Cardiac septum (tissue), 1 donor: ENCODE results near the gene GFPT2. TPM values are rescaled to one million over a fixed set of nuclear protein-coding genes. Genes with fewer than 3 reads are reported as not detected.

Experiments used
- total RNA-seq: library from RNA; stranded (reverse); fragmentation: NEBNext Ultra II Directional; extraction: Animal tissue kit (Norgen Biotek cat#: 25700); gene quantifications from one replicate; pipeline ENCODE4 v1.2.1, GENCODE V29; 2021
- donor health status: DM: no; HTN: no; CAD: no.

Gene GFPT2
- total RNA-seq, 1 donor from 2014 or later, result 12.9 TPM

Other genes starting within 250 kb of the GFPT2 start
- 0.40 TPM for gene RASGEF1C, start 144.1 kb downstream of the GFPT2 start, total RNA-seq
- 37.5 TPM for gene MAPK9, start 61.3 kb downstream of the GFPT2 start, total RNA-seq
- 18.4 TPM for gene CNOT6, start 141.0 kb upstream of the GFPT2 start, total RNA-seq
- not detected for gene SCGB3A1, start 238.2 kb upstream of the GFPT2 start, total RNA-seq